AG09319 (cell line): ENCODE data around the gene SH3GL2.

Source experiments
- DNase-seq: peaks from one replicate; pipeline ENCODE4 v3.0.0-alpha.2; 2010; ENCODE audit warnings: low read depth; ENCODE audit errors: extremely low read depth
- CTCF ChIP-seq: IDR thresholded peaks from 2 replicates; pipeline ENCODE4 v1.5.1; 2011; ENCODE audit warnings: low read depth, mild to moderate bottlenecking, inconsistent platforms, low read length, moderate library complexity

The SH3GL2 gene

GRCh38 chr9:17609312-17610005 lies 30.6 kb downstream of the SH3GL2 start:
- no peak for DNase-seq
- no peak for TF ChIP-seq CTCF

- TF ChIP-seq CTCF = no peak
- DNase-seq = no peak
Observed at GRCh38 chr9:17611342-17611741, 32.5 kb downstream of the SH3GL2 start.

- no peak for TF ChIP-seq CTCF
- DNase-seq = no peak
Observed at GRCh38 chr9:17611917-17612316, 33.1 kb downstream of the SH3GL2 start.

GRCh38 chr9:17613758-17614157 lies 34.9 kb downstream of the SH3GL2 start:
- no peak for TF ChIP-seq CTCF
- DNase-seq = peak; percentile 19

- DNase-seq = no peak
Observed at GRCh38 chr9:17614250-17614649, 35.4 kb downstream of the SH3GL2 start.

GRCh38 chr9:17614903-17615302 lies 36.0 kb downstream of the SH3GL2 start:
- DNase-seq = no peak

More at GRCh38 chr9:17614250-17614649, 35.4 kb downstream of the SH3GL2 start:
- TF ChIP-seq CTCF = no peak

More at GRCh38 chr9:17614903-17615302, 36.0 kb downstream of the SH3GL2 start:
- no peak for TF ChIP-seq CTCF
